K562 (cell line): ENCODE measurements around the gene STRA8. TPM values are rescaled to one million over a fixed set of nuclear protein-coding genes. Genes with fewer than 3 reads are reported as not detected.

Experiments used
- AFF1 ChIP-seq, 2 experiments: fragments of 450-650 bp; IDR thresholded peaks; 2 replicates each; pipeline ENCODE4 v1.6.1; 2018; ENCODE audit warnings: mild to moderate bottlenecking in 2 of 2, low read depth in 1 of 2; ENCODE audit not compliant: partially characterized antibody in 2 of 2
- ATF7 ChIP-seq: fragments of 450-650 bp; IDR thresholded peaks from 2 replicates; pipeline ENCODE4 v1.7.1; 2014; ENCODE audit warnings: mild to moderate bottlenecking, moderate library complexity
- C11orf30 ChIP-seq: fragments of 450-650 bp; IDR thresholded peaks from 2 replicates; pipeline ENCODE4 v1.6.1; 2016; ENCODE audit warnings: low read depth, mild to moderate bottlenecking
- E4F1 ChIP-seq: fragments of 250-450 bp; sonication (Bioruptor Pico); IDR thresholded peaks from 2 replicates; pipeline ENCODE4 v1.5.0; 2021; ENCODE audit warnings: mild to moderate bottlenecking, borderline replicate concordance
- EWSR1 ChIP-seq: fragments of 450-650 bp; IDR thresholded peaks from 2 replicates; pipeline ENCODE4 v1.6.1; 2018; ENCODE audit warnings: borderline replicate concordance, mild to moderate bottlenecking, low read depth, moderate library complexity; ENCODE audit not compliant: partially characterized antibody
- IRF1 ChIP-seq: sonication (generic); formaldehyde crosslinking; IDR thresholded peaks from 2 replicates; pipeline ENCODE4 v1.8.0; 2022; ENCODE audit warnings: missing genetic modification reagents, mild to moderate bottlenecking, borderline replicate concordance
- MEIS2 ChIP-seq: fragments of 450-650 bp; IDR thresholded peaks from 2 replicates; pipeline ENCODE4 v1.6.1; 2014; ENCODE audit warnings: mild to moderate bottlenecking; ENCODE audit not compliant: partially characterized antibody
- MITF ChIP-seq: IDR thresholded peaks from 2 replicates; pipeline ENCODE4 v1.6.1; 2014; ENCODE audit warnings: antibody characterized with exemption
- NFE2 ChIP-seq: IDR thresholded peaks from 2 replicates; pipeline ENCODE4 v1.6.1; 2014; ENCODE audit warnings: antibody characterized with exemption, low read depth
- RBBP5 ChIP-seq: fragments of 200-600 bp; sonication (generic); IDR thresholded peaks from 2 replicates; pipeline ENCODE4 v1.6.1; 2012; ENCODE audit warnings: borderline replicate concordance, mild to moderate bottlenecking, low read length, control low read depth, inconsistent platforms; ENCODE audit not compliant: insufficient read depth, poor library complexity, severe bottlenecking
- RUNX1 ChIP-seq: sonication (generic); IDR thresholded peaks from 2 replicates; pipeline ENCODE4 v1.6.1; 2016; ENCODE audit warnings: antibody characterized with exemption, low read depth
- SAP30 ChIP-seq: fragments of 200-600 bp; sonication (generic); IDR thresholded peaks from 2 replicates; pipeline ENCODE4 v1.6.1; 2012; ENCODE audit warnings: borderline replicate concordance, low read depth, mild to moderate bottlenecking, moderate library complexity, low read length, control low read depth, inconsistent platforms; ENCODE audit not compliant: insufficient read depth, poor library complexity, severe bottlenecking
- SMARCA4 ChIP-seq: fragments of 450-650 bp; IDR thresholded peaks from 2 replicates; pipeline ENCODE4 v1.6.1; 2016
- SMARCA5 ChIP-seq: fragments of 450-650 bp; IDR thresholded peaks from 2 replicates; pipeline ENCODE4 v1.6.1; 2016
- SRSF7 ChIP-seq: fragments of 200-400 bp; formaldehyde crosslinking; optimal IDR thresholded peaks from 2 replicates; pipeline ENCODE3; 2017; ENCODE audit warnings: mild to moderate bottlenecking, low read depth, low read length
- ZFP1 ChIP-seq: fragments of 450-650 bp; formaldehyde crosslinking; IDR thresholded peaks from 2 replicates; pipeline ENCODE4 v1.4.0; 2020; ENCODE audit warnings: mild to moderate bottlenecking, mixed read lengths
- polyA plus RNA-seq, 8 experiments: library from polyadenylated mRNA; depleted of rRNA in 4 of 8; stranded (reverse) in 5 of 8; unstranded in 3 of 8; fragments of >200 nt; fragmentation: Nextera tagmentation in 2 of 8; fragmentation: Illumina TruSeq in 1 of 8; extraction: Ambion mirVana in 2 of 8; extraction: Trizol in 1 of 8; gene quantifications; 2 replicates each; pipeline versions ENCODE4 v1.2.1 to v1.2.3, GENCODE V29; 2011 to 2014; ENCODE audit warnings: inconsistent platforms in 1 of 8, missing spikeins in 1 of 8
- total RNA-seq, 7 experiments: library from RNA; depleted of rRNA in 6 of 7; stranded (reverse); fragments of >200 nt in 6 of 7; fragmentation: Illumina TruSeq in 2 of 7; extraction: Trizol in 2 of 7; gene quantifications; 2 replicates each; pipeline versions ENCODE4 v1.2.1 to v1.2.3, GENCODE V29; 2011 to 2021; ENCODE audit warnings: low replicate concordance in 1 of 7
- TF ChIP-seq, protein P1 (sequence below): fragments of 450-650 bp; IDR thresholded peaks from 2 replicates; pipeline ENCODE4 v1.6.1; 2017; ENCODE audit warnings: mild to moderate bottlenecking, moderate library complexity

Gene STRA8
- total and polyA plus RNA-seq, 9 of the 15 experiments (the other 6 are each of a cell fraction or from before 2014, with no cell fraction given), result not detected

GRCh38 chr7:135211179-135211945 lies 22.3 kb upstream of the STRA8 start, which contains the start of gene WDR91 (continued):
- TF ChIP-seq E4F1 (CRISPR knock-in tag) (no peak), ZFP1 (CRISPR knock-in tag) (no peak), IRF1 (CRISPR knock-in tag) (no peak), SMARCA5 (no peak), RUNX1 (no peak), SMARCA4 (no peak), ATF7 (peak; percentile 42), MITF (no peak), NFE2 (0 out of 2 replicates have a peak, but pooled peaks have one; percentile 5), MEIS2 (no peak), SAP30 (peak; percentile 69), AFF1 (IDR thresholded peaks at IDR 0.05; ENCODE audit: low read depth in 1 of 2, partially characterized antibody in 2 of 2) (no peak), SRSF7 (no peak), C11orf30 (no peak), EWSR1 (no peak), RBBP5 (peak; percentile 98)
- TF ChIP-seq, protein P1, sequence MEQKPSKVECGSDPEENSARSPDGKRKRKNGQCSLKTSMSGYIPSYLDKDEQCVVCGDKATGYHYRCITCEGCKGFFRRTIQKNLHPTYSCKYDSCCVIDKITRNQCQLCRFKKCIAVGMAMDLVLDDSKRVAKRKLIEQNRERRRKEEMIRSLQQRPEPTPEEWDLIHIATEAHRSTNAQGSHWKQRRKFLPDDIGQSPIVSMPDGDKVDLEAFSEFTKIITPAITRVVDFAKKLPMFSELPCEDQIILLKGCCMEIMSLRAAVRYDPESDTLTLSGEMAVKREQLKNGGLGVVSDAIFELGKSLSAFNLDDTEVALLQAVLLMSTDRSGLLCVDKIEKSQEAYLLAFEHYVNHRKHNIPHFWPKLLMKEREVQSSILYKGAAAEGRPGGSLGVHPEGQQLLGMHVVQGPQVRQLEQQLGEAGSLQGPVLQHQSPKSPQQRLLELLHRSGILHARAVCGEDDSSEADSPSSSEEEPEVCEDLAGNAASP, result no peak
